Peyer's patch (tissue), 4 donors: Measurements from ENCODE around the gene HIBCH.

Source experiments
- CTCF ChIP-seq, 6 experiments: fragments of 450-650 bp in 4 of 6; fragments of 200-600 bp in 2 of 6; sonication (generic) in 1 of 6; IDR thresholded peaks; one replicate each; pipeline ENCODE4 v1.5.1; 2017 to 2019; ENCODE audit warnings: antibody characterized with exemption in 6 of 6, mild to moderate bottlenecking in 3 of 6, moderate library complexity in 1 of 6
- POLR2A ChIP-seq, 2 donors: fragments of 450-650 bp; IDR thresholded peaks; one replicate each; pipeline ENCODE4 v1.5.1; 2017; ENCODE audit warnings: antibody characterized with exemption in 2 of 2, mild to moderate bottlenecking in 2 of 2, moderate library complexity in 2 of 2

- TF ChIP-seq CTCF (IDR thresholded peaks at IDR 0.05), result no peak
- no peak for TF ChIP-seq POLR2A (IDR thresholded peaks at IDR 0.05)
Measured at GRCh38 chr2:190340369-190340768, 20.7 kb upstream of the HIBCH start.
